H1 (cell line): ENCODE data around the gene ERI2. TPM values are rescaled to one million over a fixed set of nuclear protein-coding genes. Genes with fewer than 3 reads are reported as not detected.

ENCODE experiments used
- CTCF ChIA-PET: fragments of 300-600 bp; sonication (Branson Sonifier 250); formaldehyde crosslinking; loops from one replicate; lab custom pipeline; 2021; ENCODE audit not compliant: partially characterized antibody; lab: Charles Lee
- POLR2A ChIA-PET: fragments of 300-600 bp; sonication (Branson Sonifier 250); formaldehyde crosslinking; loops from one replicate; lab custom pipeline; 2021; ENCODE audit warnings: inconsistent platforms; ENCODE audit not compliant: partially characterized antibody; lab: Charles Lee
- DNase-seq, 2 experiments: peaks; one replicate each; pipeline versions ENCODE4 v3.0.0 to v3.0.0-alpha.2; 2010 to 2022; ENCODE audit warnings: low spot score in 2 of 2, low read depth in 1 of 2, mixed read lengths in 1 of 2
- FAIRE-seq: peaks from 2 replicates; lab custom pipeline; 2011; peaks lifted over from hg19 to GRCh38; lab: Jason Lieb, UNC
- H2AFZ ChIP-seq: 2 replicates; pipeline ENCODE4 v1.8.1; 2012; ENCODE audit warnings: low read length, inconsistent platforms
- H2AK5ac ChIP-seq: 2 replicates; pipeline ENCODE4 v1.6.1; 2013; ENCODE audit warnings: low read depth, low read length
- H2BK120ac ChIP-seq: replicated peaks from 2 replicates; pipeline ENCODE3; 2013; ENCODE audit warnings: low read depth, low read length, inconsistent platforms
- H2BK12ac ChIP-seq: 2 replicates; pipeline ENCODE4 v1.6.1; 2013; ENCODE audit warnings: low read depth, low read length
- H2BK15ac ChIP-seq: 2 replicates; pipeline ENCODE4 v1.6.1; 2013; ENCODE audit warnings: low read length
- H2BK20ac ChIP-seq: 2 replicates; pipeline ENCODE4 v1.6.1; 2013; ENCODE audit warnings: low read length
- H2BK5ac ChIP-seq: 2 replicates; pipeline ENCODE4 v1.6.1; 2013; ENCODE audit warnings: low read depth, low read length
- H3K14ac ChIP-seq: 2 replicates; pipeline ENCODE4 v1.6.1; 2013; ENCODE audit warnings: inconsistent platforms; ENCODE audit not compliant: insufficient read length
- H3K18ac ChIP-seq: 2 replicates; pipeline ENCODE4 v1.6.1; 2013; ENCODE audit warnings: low read length; ENCODE audit errors: extremely low read depth
- H3K23ac ChIP-seq: 2 replicates; pipeline ENCODE4 v1.6.1; 2013; ENCODE audit warnings: inconsistent platforms; ENCODE audit not compliant: insufficient read length
- H3K23me2 ChIP-seq: 2 replicates; pipeline ENCODE4 v1.6.1; 2013; ENCODE audit warnings: low read depth, low read length
- H3K27ac ChIP-seq: 2 replicates; pipeline ENCODE4 v1.6.1; 2011; ENCODE audit warnings: low read depth, low read length, inconsistent platforms
- H3K27me3 ChIP-seq, 4 experiments: replicated peaks in 1 of 4; 1 replicate in 1 of 4; 2 replicates in 3 of 4; pipeline versions ENCODE4 v1.6.1 to v1.8.1; 2011 to 2013; ENCODE audit warnings: low read length in 3 of 4, mild to moderate bottlenecking in 3 of 4, inconsistent platforms in 2 of 4, mixed read lengths in 2 of 4, moderate library complexity in 1 of 4; ENCODE audit not compliant: control insufficient read depth in 3 of 4, insufficient read depth in 3 of 4; ENCODE audit errors: extremely low read depth in 1 of 4
- H3K36me3 ChIP-seq, 4 experiments: 2 replicates each; pipeline versions ENCODE4 v1.6.1 to v1.8.1; 2011 to 2013; ENCODE audit warnings: mild to moderate bottlenecking in 4 of 4, low read length in 3 of 4, moderate library complexity in 2 of 4, control low read depth in 1 of 4, inconsistent platforms in 1 of 4; ENCODE audit not compliant: insufficient read depth in 4 of 4, control insufficient read depth in 2 of 4
- H3K4ac ChIP-seq: replicated peaks from 2 replicates; pipeline ENCODE3; 2013; ENCODE audit warnings: low read length, low read depth, mixed read lengths, inconsistent platforms; ENCODE audit not compliant: insufficient read length
- H3K4me1 ChIP-seq, 4 experiments: replicated peaks in 1 of 4; 1 replicate in 1 of 4; 2 replicates in 3 of 4; pipeline versions ENCODE4 v1.6.1 to v1.8.1; 2011 to 2013; ENCODE audit warnings: low read length in 3 of 4, inconsistent platforms in 2 of 4, mixed read lengths in 1 of 4; ENCODE audit not compliant: insufficient read depth in 4 of 4, control insufficient read depth in 3 of 4
- H3K4me2 ChIP-seq, 2 experiments: 2 replicates each; pipeline versions ENCODE4 v1.6.1 to v1.8.1; 2011 to 2013; ENCODE audit warnings: low read depth in 2 of 2, low read length in 2 of 2, control low read depth in 1 of 2, inconsistent platforms in 1 of 2, mild to moderate bottlenecking in 1 of 2; ENCODE audit not compliant: insufficient read depth in 1 of 2
- H3K4me3 ChIP-seq, 4 experiments: fragments of 200-600, 300-600 bp in 1 of 4; sonication (generic), shearing (Covaris generic), sonication (Bioruptor Twin) in 1 of 4; 2 replicates each; pipeline versions ENCODE4 v1.5.1 to v1.8.1; 2011 to 2016; ENCODE audit warnings: low read length in 4 of 4, low read depth in 3 of 4, control low read depth in 2 of 4, inconsistent platforms in 2 of 4, mild to moderate bottlenecking in 2 of 4, mixed read lengths in 1 of 4, moderate library complexity in 1 of 4; ENCODE audit not compliant: insufficient read depth in 2 of 4; ENCODE audit errors: extremely low read depth in 1 of 4
- H3K56ac ChIP-seq: replicated peaks from 2 replicates; pipeline ENCODE3; 2013; ENCODE audit warnings: low read depth, mild to moderate bottlenecking, mixed read lengths, low read length, inconsistent platforms; ENCODE audit not compliant: insufficient read length
- H3K79me1 ChIP-seq: 2 replicates; pipeline ENCODE4 v1.6.1; 2013; ENCODE audit warnings: low read depth, low read length, control low read depth
- H3K79me2 ChIP-seq, 2 experiments: 2 replicates each; pipeline versions ENCODE4 v1.6.1 to v1.8.1; 2012 to 2013; ENCODE audit warnings: low read length in 2 of 2, mild to moderate bottlenecking in 2 of 2, inconsistent platforms in 1 of 2; ENCODE audit not compliant: insufficient read depth in 2 of 2, control insufficient read depth in 1 of 2
- H3K9ac ChIP-seq, 4 experiments: replicated peaks in 1 of 4; 1 replicate in 1 of 4; 2 replicates in 3 of 4; pipeline versions ENCODE4 v1.6.1 to v1.8.1; 2011 to 2013; ENCODE audit warnings: low read depth in 3 of 4, low read length in 3 of 4, control low read depth in 2 of 4, mild to moderate bottlenecking in 2 of 4, moderate library complexity in 2 of 4, inconsistent platforms in 1 of 4; ENCODE audit errors: extremely low read depth in 1 of 4
- H3K9me3 ChIP-seq, 2 experiments: 2 replicates each; pipeline versions ENCODE4 v1.6.1 to v1.8.1; 2012 to 2013; ENCODE audit warnings: mild to moderate bottlenecking in 2 of 2, moderate library complexity in 2 of 2, control low read depth in 1 of 2, inconsistent platforms in 1 of 2, low read depth in 1 of 2, low read length in 1 of 2, mixed read lengths in 1 of 2; ENCODE audit not compliant: insufficient read depth in 2 of 2
- H4K20me1 ChIP-seq, 2 experiments: replicated peaks in 1 of 2; 2 replicates each; pipeline versions ENCODE3 to v1.8.1; 2011 to 2013; ENCODE audit warnings: inconsistent platforms in 2 of 2, low read length in 2 of 2, mild to moderate bottlenecking in 1 of 2; ENCODE audit not compliant: insufficient read depth in 2 of 2, control insufficient read depth in 1 of 2
- H4K5ac ChIP-seq: 2 replicates; pipeline ENCODE4 v1.6.1; 2013; ENCODE audit warnings: low read length, low read depth, mixed read lengths, inconsistent platforms; ENCODE audit not compliant: insufficient read length
- H4K8ac ChIP-seq: 2 replicates; pipeline ENCODE4 v1.8.0; 2013; ENCODE audit warnings: mild to moderate bottlenecking, moderate library complexity, low read length, inconsistent platforms; ENCODE audit not compliant: insufficient read depth; ENCODE audit errors: extremely low read depth
- H4K91ac ChIP-seq: replicated peaks from 2 replicates; pipeline ENCODE3; 2013; ENCODE audit warnings: low read length, mixed read lengths, inconsistent platforms; ENCODE audit not compliant: insufficient read length
- CREB1 ChIP-seq: IDR thresholded peaks from 2 replicates; pipeline ENCODE4 v1.6.1; 2012; ENCODE audit warnings: inconsistent platforms
- HDAC2 ChIP-seq, 2 experiments: fragments of 300-600 bp in 1 of 2; sonication (generic) in 1 of 2; IDR thresholded peaks; 2 replicates each; pipeline ENCODE4 v1.6.1; 2011 to 2012; ENCODE audit warnings: low read depth in 2 of 2, low read length in 2 of 2, mild to moderate bottlenecking in 2 of 2, moderate library complexity in 2 of 2, borderline replicate concordance in 1 of 2, inconsistent platforms in 1 of 2
- SRF ChIP-seq: IDR thresholded peaks from 2 replicates; pipeline ENCODE4 v1.6.1; 2011; ENCODE audit warnings: mild to moderate bottlenecking, low read depth, low read length, moderate library complexity
- TAF1 ChIP-seq: IDR thresholded peaks from 2 replicates; pipeline ENCODE4 v1.6.1; 2011; ENCODE audit warnings: mild to moderate bottlenecking, low read depth, low read length
- TAF7 ChIP-seq: optimal IDR thresholded peaks from 2 replicates; pipeline ENCODE3; 2011; ENCODE audit warnings: low read depth, mild to moderate bottlenecking, inconsistent platforms, low read length, moderate library complexity, borderline replicate concordance
- WGBS, 2 experiments: shearing (Covaris generic) in 1 of 2; methylation state at CpG; one replicate each; pipeline versions ENCODE4 v1.1.6 to v1.1.7; 2013 to 2015; ENCODE audit warnings: low lambda C conversion rate in 2 of 2, mixed read lengths in 2 of 2, inconsistent platforms in 1 of 2, low coverage in 1 of 2, missing lambda C conversion rate in 1 of 2; ENCODE audit not compliant: insufficient replicate concordance in 2 of 2, insufficient coverage in 1 of 2, insufficient read length in 1 of 2; ENCODE audit errors: extremely low coverage in 1 of 2, missing lambda C conversion rate in 1 of 2; 5-methylcytosine and 5-hydroxymethylcytosine counted together
- polyA plus RNA-seq, 7 experiments: library from polyadenylated mRNA; depleted of rRNA in 3 of 7; stranded (reverse) in 5 of 7; unstranded in 2 of 7; fragments of >200 nt in 5 of 7; fragments of 200-250 nt in 2 of 7; gene quantifications; 1 replicate in 5 of 7; 2 replicates in 1 of 7; 4 replicates in 1 of 7; pipeline versions ENCODE4 v1.2.1 to v1.2.3, GENCODE V29; 2011 to 2013; ENCODE audit warnings: missing spikeins in 2 of 7, mixed read lengths in 2 of 7
- total RNA-seq: library from RNA; stranded (reverse); fragmentation: NEBNext Ultra II Directional; extraction: Animal tissue kit (Norgen Biotek cat#: 25700); gene quantifications from 2 replicates; pipeline ENCODE4 v1.2.1, GENCODE V29; 2021
- TF ChIP-seq, protein P1 (sequence below): IDR thresholded peaks from 2 replicates; pipeline ENCODE4 v1.6.1; 2012; ENCODE audit warnings: low read length, inconsistent platforms

ERI2 gene
- total and polyA plus RNA-seq, 2 of the 8 experiments (the other 6 are each of a cell fraction or from before 2014, with no cell fraction given) = 11.0 to 12.6 TPM

DNA sequence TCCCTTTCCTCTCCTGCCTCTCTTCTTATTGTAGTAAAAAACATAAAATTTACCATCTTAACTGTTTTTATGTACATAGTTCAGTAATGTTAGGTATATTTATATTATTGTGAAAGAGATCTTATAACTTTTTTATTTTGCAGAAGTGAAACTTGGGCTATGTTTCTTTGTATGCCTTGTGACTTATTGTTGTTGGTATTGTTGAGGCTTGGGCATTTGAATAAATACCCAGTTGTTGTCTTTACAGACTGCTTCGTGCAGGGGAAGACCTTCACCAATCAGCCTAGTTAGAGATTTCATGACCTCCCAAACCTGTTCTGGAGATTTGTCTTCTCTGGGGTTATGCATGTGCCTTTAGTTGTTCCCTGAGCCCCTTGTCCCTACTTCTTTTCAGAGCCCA lies 32.0 kb upstream of the ERI2 start:
- CTCF ChIA-PET = no interaction called here
- POLR2A ChIA-PET = no interaction called here
- H2BK12ac ChIP-seq = no peak overlapping the region
- H2BK20ac ChIP-seq = no peak overlapping the region
- DNase-seq (no peak), FAIRE-seq (no peak)
- no peaks in the 10 kb centered on the region for H4K20me1 ChIP-seq
- H4K8ac ChIP-seq = no peak overlapping the region
- no peak overlapping the region for H2BK15ac ChIP-seq
- 82% methylated on average over 1 of the region's 1 CpG; no CpG with 5 or more reads in 1 of the 2 experiments for WGBS, 2 experiments
- no peaks in the 10 kb centered on the region for H3K23me2 ChIP-seq
- H4K91ac ChIP-seq = no peak overlapping the region
- H3K56ac ChIP-seq = no peak overlapping the region
- H3K36me3 ChIP-seq = peaks cover 2 to 18% (median 8%) of the 10 kb centered on the region in 4 experiments; a peak in 7 of 8 replicates
- H2BK120ac ChIP-seq = no peak overlapping the region
- no peak overlapping the region for H2AK5ac ChIP-seq
- H3K4ac ChIP-seq = no peak overlapping the region
- H3K27ac ChIP-seq = no peak overlapping the region
- H3K23ac ChIP-seq = no peak overlapping the region
- no peaks in the 10 kb centered on the region for H3K4me1 ChIP-seq
- H4K5ac ChIP-seq = no peak overlapping the region
- H3K9me3 ChIP-seq = peaks cover 5 to 6% of the 10 kb centered on the region in 2 experiments
- H3K18ac ChIP-seq = no peak overlapping the region
- no peaks in the 10 kb centered on the region for H3K79me1 ChIP-seq
- no peak overlapping the region for H2BK5ac ChIP-seq
- no peak overlapping the region for H3K4me2 ChIP-seq
- no peaks in the 10 kb centered on the region for H3K27me3 ChIP-seq
- no peak overlapping the region for H3K9ac ChIP-seq
- no peak overlapping the region for H3K4me3 ChIP-seq
- no peak for TF ChIP-seq TAF1
- TF ChIP-seq TAF7 = no peak
- no peak for TF ChIP-seq HDAC2 (IDR thresholded peaks at IDR 0.05; ENCODE audit: borderline replicate concordance in 1 of 2, low read depth in 2 of 2, low read length in 2 of 2)
- TF ChIP-seq CREB1 = no peak
- TF ChIP-seq SRF = no peak
- TF ChIP-seq, protein P1, sequence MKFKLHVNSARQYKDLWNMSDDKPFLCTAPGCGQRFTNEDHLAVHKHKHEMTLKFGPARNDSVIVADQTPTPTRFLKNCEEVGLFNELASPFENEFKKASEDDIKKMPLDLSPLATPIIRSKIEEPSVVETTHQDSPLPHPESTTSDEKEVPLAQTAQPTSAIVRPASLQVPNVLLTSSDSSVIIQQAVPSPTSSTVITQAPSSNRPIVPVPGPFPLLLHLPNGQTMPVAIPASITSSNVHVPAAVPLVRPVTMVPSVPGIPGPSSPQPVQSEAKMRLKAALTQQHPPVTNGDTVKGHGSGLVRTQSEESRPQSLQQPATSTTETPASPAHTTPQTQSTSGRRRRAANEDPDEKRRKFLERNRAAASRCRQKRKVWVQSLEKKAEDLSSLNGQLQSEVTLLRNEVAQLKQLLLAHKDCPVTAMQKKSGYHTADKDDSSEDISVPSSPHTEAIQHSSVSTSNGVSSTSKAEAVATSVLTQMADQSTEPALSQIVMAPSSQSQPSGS = no peak
- no peaks in the 10 kb centered on the region for H3K79me2 ChIP-seq
- no peak overlapping the region for H2AFZ ChIP-seq
- H3K14ac ChIP-seq = no peak overlapping the region
